Activated naive CD8-positive, alpha-beta T cell treated with anti-CD3 and anti-CD28 coated beads for 36 hours (primary cell): ENCODE measurements around the gene GPR62. TPM values are rescaled to one million over a fixed set of nuclear protein-coding genes. Genes with fewer than 3 reads are reported as not detected.

ENCODE experiments used
- DNase-seq: peaks from one replicate; pipeline ENCODE4 v3.0.0; 2021
- H3K27ac Mint-ChIP-seq: one replicate; pipeline ENCODE4 v1.8.0; 2022; ENCODE audit warnings: mild to moderate bottlenecking, moderate library complexity, mixed read lengths
- H3K27me3 Mint-ChIP-seq: one replicate; pipeline ENCODE4 v1.8.0; 2022; ENCODE audit warnings: mild to moderate bottlenecking, mixed read lengths
- H3K36me3 Mint-ChIP-seq: one replicate; pipeline ENCODE4 v1.8.0; 2021; ENCODE audit warnings: mild to moderate bottlenecking, mixed read lengths
- H3K4me1 Mint-ChIP-seq: one replicate; pipeline ENCODE4 v1.8.0; 2021; ENCODE audit warnings: mixed read lengths
- H3K4me3 Mint-ChIP-seq: one replicate; pipeline ENCODE4 v1.8.0; 2022; ENCODE audit warnings: mild to moderate bottlenecking, moderate library complexity, mixed read lengths
- H3K9me3 Mint-ChIP-seq: one replicate; pipeline ENCODE4 v1.8.0; 2022; ENCODE audit warnings: mixed read lengths
- total RNA-seq, 2 experiments: library from RNA; stranded (reverse); gene quantifications; one replicate each; pipeline ENCODE4 v1.2.3, GENCODE V29; 2021

The GPR62 gene
- total RNA-seq, 2 experiments from 2014 or later, result not detected

DNA sequence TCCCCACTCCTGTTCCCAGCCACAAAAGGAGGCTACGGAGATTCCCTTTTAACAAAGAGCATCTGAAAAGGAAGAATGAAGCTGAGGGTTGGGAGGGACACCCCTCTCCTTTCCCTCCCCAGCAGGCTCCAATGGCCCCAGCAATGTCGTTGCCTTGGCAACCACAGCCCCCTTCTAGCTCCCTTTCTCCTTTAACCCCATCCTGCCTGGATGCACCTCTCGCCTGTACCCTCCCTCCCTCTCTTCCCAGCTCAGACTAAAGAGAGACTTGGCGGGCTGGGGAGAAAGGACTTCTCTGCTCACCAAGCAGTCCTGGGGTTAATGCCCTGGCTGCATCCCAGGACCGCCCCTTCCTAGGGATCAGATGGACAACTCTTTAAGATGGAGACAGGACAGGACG lies 47.6 kb downstream of the GPR62 start:
- H3K36me3 Mint-ChIP-seq, result no peaks in the 10 kb centered on the region
- no peak overlapping the region for H3K4me3 Mint-ChIP-seq
- no peak overlapping the region for H3K27ac Mint-ChIP-seq
- H3K9me3 Mint-ChIP-seq, result no peaks in the 10 kb centered on the region
- H3K27me3 Mint-ChIP-seq, result no peaks in the 10 kb centered on the region
- no peak for DNase-seq
- H3K4me1 Mint-ChIP-seq, result peaks cover 12% of the 10 kb centered on the region

GRCh38 chr3:52004163-52004787 lies 49.1 kb downstream of the GPR62 start:
- DNase-seq, result no peak
- H3K4me1 Mint-ChIP-seq, result peaks cover 12% of the 10 kb centered on the region
- no peak overlapping the region for H3K27ac Mint-ChIP-seq
- no peaks in the 10 kb centered on the region for H3K9me3 Mint-ChIP-seq
- no peaks in the 10 kb centered on the region for H3K27me3 Mint-ChIP-seq
- H3K36me3 Mint-ChIP-seq, result no peaks in the 10 kb centered on the region
- no peak overlapping the region for H3K4me3 Mint-ChIP-seq

DNA sequence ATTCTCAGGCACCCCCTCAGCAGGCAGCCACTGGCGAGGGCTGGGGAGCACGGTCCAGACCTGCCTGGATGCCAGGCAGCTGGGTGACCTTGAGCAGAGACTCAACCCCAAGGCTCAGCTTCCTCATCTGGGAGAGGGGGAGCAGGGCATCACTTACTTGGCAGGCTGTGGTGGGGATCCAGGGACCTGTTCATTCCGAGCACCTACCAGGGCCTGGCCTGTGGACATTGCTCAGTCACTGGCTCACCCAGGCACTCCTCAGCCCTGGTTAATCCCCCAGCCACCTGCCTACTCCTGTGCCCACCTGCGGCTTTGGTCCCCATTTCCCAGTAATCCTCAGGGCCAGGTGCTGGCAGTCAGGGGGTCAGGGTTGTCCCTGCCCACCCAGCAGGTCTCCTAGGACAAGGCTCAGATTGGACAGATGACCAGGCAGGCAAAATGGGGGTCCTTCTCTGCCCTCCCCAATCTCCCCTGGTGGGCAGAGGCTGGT lies 49.8 kb downstream of the GPR62 start:
- no peak for DNase-seq
- H3K36me3 Mint-ChIP-seq, result no peaks in the 10 kb centered on the region
- no peaks in the 10 kb centered on the region for H3K9me3 Mint-ChIP-seq
- no peaks in the 10 kb centered on the region for H3K27me3 Mint-ChIP-seq
- no peak overlapping the region for H3K4me3 Mint-ChIP-seq
- H3K27ac Mint-ChIP-seq, result no peak overlapping the region
- peaks cover 12% of the 10 kb centered on the region for H3K4me1 Mint-ChIP-seq

- Mint-ChIP-seq H3K27ac (no peak overlapping the region), H3K9me3 (no peaks in the 10 kb centered on the region), H3K4me3 (no peak overlapping the region), H3K27me3 (no peaks in the 10 kb centered on the region), H3K4me1 (peaks cover 12% of the 10 kb centered on the region), H3K36me3 (no peaks in the 10 kb centered on the region)
- DNase-seq, result no peak
Measured at GRCh38 chr3:52005571-52005986, 50.4 kb downstream of the GPR62 start.

GRCh38 chr3:52006017-52006819 lies 51.0 kb downstream of the GPR62 start:
- Mint-ChIP-seq H3K4me3 (no peak overlapping the region), H3K9me3 (no peaks in the 10 kb centered on the region), H3K27me3 (no peaks in the 10 kb centered on the region), H3K4me1 (peaks cover 12% of the 10 kb centered on the region), H3K36me3 (no peaks in the 10 kb centered on the region), H3K27ac (no peak overlapping the region)
- no peak for DNase-seq

DNA sequence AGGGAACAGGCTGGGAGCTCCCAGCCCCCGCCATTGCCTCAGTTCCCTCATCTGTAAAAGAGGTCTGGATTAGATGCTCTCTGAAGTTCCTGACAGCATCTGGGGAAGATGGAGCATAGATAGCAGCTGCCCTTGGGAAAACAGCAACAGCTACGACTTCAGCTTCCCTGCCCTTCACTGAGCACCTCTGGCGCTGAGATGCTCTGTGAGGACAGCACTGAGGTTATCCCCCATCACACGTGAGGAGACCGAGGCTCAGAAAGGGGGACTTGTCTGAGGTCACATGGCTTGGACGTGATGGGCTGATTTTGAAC lies 51.6 kb downstream of the GPR62 start:
- DNase-seq, result no peak
- Mint-ChIP-seq H3K36me3 (no peaks in the 10 kb centered on the region), H3K27me3 (no peaks in the 10 kb centered on the region)

More for the DNA sequence above, 51.6 kb downstream of the GPR62 start:
- Mint-ChIP-seq H3K4me1 (peaks cover 7% of the 10 kb centered on the region), H3K9me3 (no peaks in the 10 kb centered on the region), H3K4me3 (no peak overlapping the region), H3K27ac (no peak overlapping the region)

Other genes with a start within 250 kb of the GPR62 start
- gene GRM2, start 248.3 kb upstream of the GPR62 start, total RNA-seq, result under 1 TPM; 0.37 to 0.46 TPM
- not detected for gene IQCF6, start 176.1 kb upstream of the GPR62 start, total RNA-seq
- gene IQCF2, start 93.8 kb upstream of the GPR62 start, total RNA-seq, result not detected
- not detected for gene IQCF5, start 79.8 kb upstream of the GPR62 start, total RNA-seq
- gene IQCF1, start 52.0 kb upstream of the GPR62 start, total RNA-seq, result not detected
- gene RRP9, start 13.5 kb upstream of the GPR62 start, total RNA-seq, result 10 to 100 TPM; 74.0 to 83.0 TPM
- gene PARP3, start 13.0 kb upstream of the GPR62 start, total RNA-seq, result 10 to 100 TPM; 13.9 to 15.6 TPM
- 1 to 10 TPM; 4.5 to 5.6 TPM for gene PCBP4, start 12.1 kb downstream of the GPR62 start, total RNA-seq
- 10 to 100 TPM; 58.7 to 59.6 TPM for gene ABHD14B, start 18.7 kb downstream of the GPR62 start, total RNA-seq
- gene ABHD14A, start 19.7 kb downstream of the GPR62 start, total RNA-seq, result 10 to 100 TPM; 10.2 to 12.9 TPM
- 10 to 100 TPM; 74.7 to 75.5 TPM for gene ACY1, start 28.2 kb downstream of the GPR62 start, total RNA-seq
- gene RPL29, start 40.5 kb downstream of the GPR62 start, total RNA-seq, result 1,000 to 10,000 TPM; 1,575 to 1,589 TPM
- 10 to 100 TPM; 21.7 to 22.0 TPM for gene DUSP7, start 101.2 kb downstream of the GPR62 start, total RNA-seq
- gene POC1A, start 199.0 kb downstream of the GPR62 start, total RNA-seq, result 10 to 100 TPM; 23.8 to 24.8 TPM
- 10 to 100 TPM; 59.4 to 63.0 TPM for gene ALAS1, start 242.8 kb downstream of the GPR62 start, total RNA-seq